GM12874 (cell line): ENCODE measurements around the gene CACNA1F.

Experiments used
- CTCF ChIP-seq: IDR thresholded peaks from 2 replicates; pipeline ENCODE4 v1.5.1; 2011; ENCODE audit warnings: low read depth, mild to moderate bottlenecking, control low read depth, low read length, moderate library complexity; ENCODE audit not compliant: insufficient read depth

Gene CACNA1F

GRCh38 chrX:49226946-49227345 is 6.2 kb downstream of the CACNA1F start:
- no peak for TF ChIP-seq CTCF

GRCh38 chrX:49225858-49226257 is 7.3 kb downstream of the CACNA1F start:
- no peak for TF ChIP-seq CTCF

- no peak for TF ChIP-seq CTCF
Observed at GRCh38 chrX:49221868-49222267, 11.3 kb downstream of the CACNA1F start.

GRCh38 chrX:49220100-49220499 is 13.0 kb downstream of the CACNA1F start:
- no peak for TF ChIP-seq CTCF

GRCh38 chrX:49214996-49215526 is 18.1 kb downstream of the CACNA1F start:
- no peak for TF ChIP-seq CTCF

- TF ChIP-seq CTCF = no peak
Observed at GRCh38 chrX:49214416-49214815, 18.7 kb downstream of the CACNA1F start.

GRCh38 chrX:49212861-49213260 is 20.3 kb downstream of the CACNA1F start:
- TF ChIP-seq CTCF = no peak

GRCh38 chrX:49212209-49212608 is 20.9 kb downstream of the CACNA1F start:
- no peak for TF ChIP-seq CTCF
